Neutrophil (primary cell): ENCODE results near the gene GTPBP4.
"Not testable (repeated sequence)": the region's sequence is repeated elsewhere in the genome, so short reads cannot be mapped to it uniquely, and the experiment has no call there.

ENCODE experiments used
- H3K27ac ChIP-seq: fragments of 200-600 bp; sonication (generic); 2 replicates; pipeline ENCODE4 v1.5.1; 2016; ENCODE audit warnings: mild to moderate bottlenecking, moderate library complexity
- H3K27me3 ChIP-seq: fragments of 200-600 bp; sonication (generic); 2 replicates; pipeline ENCODE4 v1.6.0; 2016; ENCODE audit warnings: mild to moderate bottlenecking
- H3K36me3 ChIP-seq: fragments of 200-600 bp; sonication (generic); 2 replicates; pipeline ENCODE4 v1.5.1; 2017
- H3K4me1 ChIP-seq, 2 experiments: fragments of 200-600 bp in 1 of 2; sonication (generic) in 1 of 2; 1 replicate in 1 of 2; 2 replicates in 1 of 2; pipeline versions ENCODE4 v1.5.1 to v1.6.1; 2013 to 2016; ENCODE audit warnings: low read depth in 1 of 2, low read length in 1 of 2, mild to moderate bottlenecking in 1 of 2, moderate library complexity in 1 of 2; ENCODE audit not compliant: control insufficient read depth in 1 of 2, insufficient read depth in 1 of 2
- H3K4me3 ChIP-seq, 2 experiments: fragments of 200-600 bp in 1 of 2; sonication (generic) in 1 of 2; 1 replicate in 1 of 2; 2 replicates in 1 of 2; pipeline ENCODE4 v1.5.1; 2013 to 2016; ENCODE audit warnings: low read depth in 1 of 2, low read length in 1 of 2, mild to moderate bottlenecking in 1 of 2, moderate library complexity in 1 of 2
- H3K9me3 ChIP-seq: fragments of 200-600 bp; sonication (generic); 2 replicates; pipeline ENCODE4 v1.5.1; 2016
- CTCF ChIP-seq: fragments of 200-600 bp; sonication (generic); IDR thresholded peaks from 2 replicates; pipeline ENCODE4 v1.5.1; 2016; ENCODE audit warnings: antibody characterized with exemption

GTPBP4 gene

DNA sequence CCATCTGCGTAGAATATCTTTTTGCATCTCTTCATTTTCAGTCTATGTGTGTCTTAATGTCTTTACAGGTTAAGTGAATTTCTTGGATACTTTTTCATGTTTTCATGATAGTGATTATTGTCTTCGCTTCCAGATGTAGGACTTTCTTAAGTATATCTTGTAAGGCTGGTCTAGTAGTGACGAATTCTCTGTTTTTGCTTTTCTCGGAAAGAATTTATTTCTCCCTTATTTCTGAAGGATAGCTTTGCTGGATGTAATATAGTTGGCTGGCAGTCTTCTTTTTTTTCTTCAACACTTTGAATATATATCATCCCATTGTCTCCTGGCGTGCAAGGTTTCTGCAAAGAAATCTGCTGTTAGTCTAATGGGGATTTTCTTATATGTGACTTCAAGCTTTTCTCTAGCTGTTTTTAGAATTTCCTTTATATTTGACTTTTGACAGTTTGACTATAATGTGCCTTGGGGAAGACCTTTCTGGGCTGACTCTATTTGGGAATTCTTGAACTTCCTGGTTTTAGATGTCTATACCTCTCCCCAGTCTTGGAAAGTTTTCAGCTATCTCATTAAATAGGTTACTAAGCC is 14.3 kb downstream of the GTPBP4 start:
- no peak overlapping the region for H3K4me3 ChIP-seq
- H3K36me3 ChIP-seq = peaks cover 74% of the 10 kb centered on the region
- H3K27ac ChIP-seq = no peak overlapping the region
- H3K4me1 ChIP-seq = no peaks in the 10 kb centered on the region
- no peak for TF ChIP-seq CTCF
- H3K9me3 ChIP-seq = no peaks in the 10 kb centered on the region
- no peaks in the 10 kb centered on the region for H3K27me3 ChIP-seq

GRCh38 chr10:1003884-1004670 is 15.8 kb downstream of the GTPBP4 start:
- no peaks in the 10 kb centered on the region for H3K9me3 ChIP-seq
- H3K4me3 ChIP-seq = no peak overlapping the region
- H3K27ac ChIP-seq = no peak overlapping the region
- TF ChIP-seq CTCF = no peak
- peaks cover 72% of the 10 kb centered on the region for H3K36me3 ChIP-seq
- H3K4me1 ChIP-seq = no peaks in the 10 kb centered on the region
- no peaks in the 10 kb centered on the region for H3K27me3 ChIP-seq

GRCh38 chr10:1006573-1006972 is 18.3 kb downstream of the GTPBP4 start:
- Histone ChIP-seq H3K4me3 (no peak overlapping the region), H3K27ac (no peak overlapping the region), H3K4me1 (no peaks in the 10 kb centered on the region), H3K27me3 (no peaks in the 10 kb centered on the region), H3K9me3 (no peaks in the 10 kb centered on the region), H3K36me3 (peaks cover 74% of the 10 kb centered on the region)
- no peak for TF ChIP-seq CTCF

- Histone ChIP-seq H3K4me1 (no peaks in the 10 kb centered on the region), H3K27me3 (no peaks in the 10 kb centered on the region), H3K27ac (no peak overlapping the region), H3K4me3 (no peak overlapping the region), H3K36me3 (peaks cover 81% of the 10 kb centered on the region), H3K9me3 (no peaks in the 10 kb centered on the region)
- TF ChIP-seq CTCF = no peak
Observed at GRCh38 chr10:1007583-1007982, 19.3 kb downstream of the GTPBP4 start.

GRCh38 chr10:1009071-1009494 is 20.8 kb downstream of the GTPBP4 start:
- Histone ChIP-seq H3K4me1 (no peaks in the 10 kb centered on the region), H3K27ac (no peak overlapping the region), H3K27me3 (no peaks in the 10 kb centered on the region), H3K36me3 (peaks cover 81% of the 10 kb centered on the region), H3K4me3 (no peak overlapping the region), H3K9me3 (no peaks in the 10 kb centered on the region)
- no peak for TF ChIP-seq CTCF

- not testable (repeated sequence) for H3K27me3 ChIP-seq, H3K9me3 ChIP-seq, H3K27ac ChIP-seq, H3K4me3 ChIP-seq, H3K4me1 ChIP-seq
- H3K36me3 ChIP-seq = peaks cover 77% of the 10 kb centered on the region
Observed at GRCh38 chr10:1009947-1010346, 21.7 kb downstream of the GTPBP4 start.
